ENCODE results near the gene TMOD1. TPM values are rescaled to one million over a fixed set of nuclear protein-coding genes. Genes with fewer than 3 reads are reported as not detected.

The TMOD1 gene
- total and polyA plus RNA-seq, 2 of the 8 experiments (the other 6 are each of a cell fraction or from before 2014, with no cell fraction given): 0.17 to 0.88 TPM

DNA sequence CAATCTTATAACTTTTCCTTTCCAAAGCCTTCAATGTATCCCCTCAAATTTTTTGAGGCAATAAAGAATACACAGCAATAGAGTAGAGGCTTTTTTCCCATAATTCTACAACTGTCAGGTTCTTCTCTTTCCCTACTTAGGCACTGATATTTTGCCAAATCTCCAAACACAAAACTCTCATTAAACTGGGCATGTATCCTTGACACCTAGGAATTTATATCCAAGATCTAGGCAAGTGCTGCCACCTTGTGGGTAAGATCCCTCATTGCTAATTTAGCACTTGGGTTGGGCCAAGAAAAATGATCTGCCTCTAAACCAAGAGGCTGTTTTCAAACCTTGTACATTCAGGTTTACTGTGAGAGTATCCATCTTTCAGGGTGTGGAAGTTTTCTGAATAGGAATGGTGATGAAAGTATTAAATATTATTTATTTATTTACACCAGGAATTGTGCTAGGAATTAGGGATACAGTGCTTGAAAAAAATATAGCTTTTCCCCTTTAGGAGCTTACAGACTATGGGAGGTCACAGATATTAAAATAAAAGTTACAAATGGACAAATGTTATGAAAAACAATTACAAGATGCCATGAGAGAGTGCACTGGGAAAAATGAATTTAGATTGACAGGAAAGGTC is 114.1 kb downstream of the TMOD1 start:
- no peak overlapping the region for H2BK120ac ChIP-seq (replicated peaks; ENCODE audit: low read depth, low read length)
- no peak overlapping the region for H3K56ac ChIP-seq (replicated peaks; ENCODE audit: insufficient read length, low read depth, low read length)
- TF ChIP-seq RAD21 (IDR thresholded peaks at IDR 0.05 in 1 of 2, conservative IDR thresholded peaks at IDR 0.05 in 1 of 2; ENCODE audit: low read depth in 2 of 2, low read length in 2 of 2) (peak; percentile 76 to 84), CTCF (IDR thresholded peaks at IDR 0.05; ENCODE audit: control extremely low read depth in 1 of 3, insufficient read depth in 1 of 3, low read depth in 1 of 3, low read length in 3 of 3) (peak in 2 of 3 experiments; percentile 69 to 83; a peak in 3 of 4 replicates), EP300 (IDR thresholded peaks at IDR 0.05; ENCODE audit: borderline replicate concordance in 1 of 2, low read depth in 2 of 2, low read length in 2 of 2) (no peak), TEAD4 (IDR thresholded peaks at IDR 0.05; ENCODE audit: low read depth, low read length) (0 out of 2 replicates have a peak, but pooled peaks have one; percentile 49), POU5F1 (IDR thresholded peaks at IDR 0.05; ENCODE audit: low read depth, low read length) (0 out of 2 replicates have a peak, but pooled peaks have one; percentile 5)
- no peak overlapping the region for H2AK5ac ChIP-seq (ENCODE audit: low read depth, low read length)
- H3K36me3 ChIP-seq (ENCODE audit: control insufficient read depth in 2 of 4, insufficient read depth in 4 of 4, low read length in 3 of 4): peaks cover 3 to 29% (median 14%) of the 10 kb centered on the region in 4 experiments; a peak in 6 of 8 replicates
- no peak overlapping the region for H2BK20ac ChIP-seq (ENCODE audit: low read length)
- H3K4me3 ChIP-seq (ENCODE audit: extremely low read depth in 1 of 4, insufficient read depth in 2 of 4, low read depth in 3 of 4, low read length in 4 of 4): no peak overlapping the region
- FAIRE-seq (peak; percentile 70), DNase-seq (ENCODE audit: low read depth in 1 of 2, low spot score in 2 of 2) (peak in 1 of 2 experiments; percentile 66)
- no peak overlapping the region for H2AFZ ChIP-seq (ENCODE audit: low read length)
- H4K91ac ChIP-seq (replicated peaks; ENCODE audit: insufficient read length, low read length): no peak overlapping the region
- H2BK5ac ChIP-seq (ENCODE audit: low read depth, low read length): no peak overlapping the region
- ChIA-PET POLR2A (ENCODE audit: partially characterized antibody) (interaction anchor here (0.6 to 2.0 kb wide), 4 partner anchors 13 to 273 kb away, joined by 3 to 7 read pairs (median 4); partner anchors contain the start of genes NCBP1 and TSTD2), CTCF (ENCODE audit: partially characterized antibody) (interaction anchor here (0.5 to 8.9 kb wide), 44 partner anchors 8 to 758 kb away, joined by 3 to 205 read pairs (median 4); partner anchors contain the start of genes NCBP1, TMOD1 and TSTD2)
- no peaks in the 10 kb centered on the region for H3K23me2 ChIP-seq (ENCODE audit: low read depth, low read length)
- H3K9ac ChIP-seq (replicated peaks in 1 of 4; ENCODE audit: extremely low read depth in 1 of 4, low read depth in 3 of 4, low read length in 3 of 4): no peak overlapping the region
- peaks cover 0 to 4% of the 10 kb centered on the region in 2 experiments for H4K20me1 ChIP-seq (replicated peaks in 1 of 2; ENCODE audit: control insufficient read depth in 1 of 2, insufficient read depth in 2 of 2, low read length in 2 of 2)
- H3K79me2 ChIP-seq (ENCODE audit: control insufficient read depth in 1 of 2, insufficient read depth in 2 of 2, low read length in 2 of 2): no peaks in the 10 kb centered on the region
- no peaks in the 10 kb centered on the region for H3K27me3 ChIP-seq (replicated peaks in 1 of 4; ENCODE audit: control insufficient read depth in 3 of 4, extremely low read depth in 1 of 4, insufficient read depth in 3 of 4, low read length in 3 of 4)
- no peaks in the 10 kb centered on the region for H3K4me1 ChIP-seq (replicated peaks in 1 of 4; ENCODE audit: control insufficient read depth in 3 of 4, insufficient read depth in 4 of 4, low read length in 3 of 4)
- H3K14ac ChIP-seq (ENCODE audit: insufficient read length): no peak overlapping the region
- no peak overlapping the region for H3K4ac ChIP-seq (replicated peaks; ENCODE audit: insufficient read length, low read depth, low read length)
- no peak overlapping the region for H3K4me2 ChIP-seq (ENCODE audit: insufficient read depth in 1 of 2, low read depth in 2 of 2, low read length in 2 of 2)
- H3K18ac ChIP-seq (ENCODE audit: extremely low read depth, low read length): no peak overlapping the region
- H3K23ac ChIP-seq (ENCODE audit: insufficient read length): no peak overlapping the region
- no peak overlapping the region for H4K8ac ChIP-seq (ENCODE audit: extremely low read depth, insufficient read depth, low read length)
- H4K5ac ChIP-seq (ENCODE audit: insufficient read length, low read depth, low read length): no peak overlapping the region
- no peaks in the 10 kb centered on the region; a peak in 1 of 4 replicates for H3K9me3 ChIP-seq (ENCODE audit: insufficient read depth in 2 of 2, low read depth in 1 of 2, low read length in 1 of 2)
- H2BK12ac ChIP-seq (ENCODE audit: low read depth, low read length): no peak overlapping the region
- H3K27ac ChIP-seq (ENCODE audit: low read depth, low read length): no peak overlapping the region
- H2BK15ac ChIP-seq (ENCODE audit: low read length): no peak overlapping the region
- H3K79me1 ChIP-seq (ENCODE audit: low read depth, low read length): 0 out of 2 replicates have a peak, but pooled peaks cover 2% of the 10 kb centered on the region

All from H1 (cell line).